Gastroesophageal sphincter (tissue), 3 donors: ENCODE results near the gene ARHGEF9.

ENCODE experiments used
- EP300 ChIP-seq: sonication (generic); formaldehyde crosslinking; IDR thresholded peaks from one replicate; pipeline ENCODE4 v1.6.1; 2017; ENCODE audit warnings: antibody characterized with exemption, mild to moderate bottlenecking
- POLR2A ChIP-seq, 2 donors: fragments of 450-650 bp; IDR thresholded peaks; one replicate each; pipeline ENCODE4 v1.6.1; 2017; ENCODE audit warnings: antibody characterized with exemption in 2 of 2, mild to moderate bottlenecking in 2 of 2, moderate library complexity in 1 of 2
- POLR2AphosphoS5 ChIP-seq: sonication (generic); formaldehyde crosslinking; IDR thresholded peaks from one replicate; pipeline ENCODE4 v1.6.1; 2017; ENCODE audit warnings: antibody characterized with exemption
- TF ChIP-seq, protein P1 (sequence below), 4 experiments: fragments of 200-600 bp in 2 of 4; fragments of 450-650 bp in 2 of 4; sonication (generic) in 1 of 4; IDR thresholded peaks; one replicate each; pipeline ENCODE4 v1.5.1; 2017 to 2019; ENCODE audit warnings: antibody characterized with exemption in 4 of 4, mild to moderate bottlenecking in 2 of 4, moderate library complexity in 2 of 4

DNA sequence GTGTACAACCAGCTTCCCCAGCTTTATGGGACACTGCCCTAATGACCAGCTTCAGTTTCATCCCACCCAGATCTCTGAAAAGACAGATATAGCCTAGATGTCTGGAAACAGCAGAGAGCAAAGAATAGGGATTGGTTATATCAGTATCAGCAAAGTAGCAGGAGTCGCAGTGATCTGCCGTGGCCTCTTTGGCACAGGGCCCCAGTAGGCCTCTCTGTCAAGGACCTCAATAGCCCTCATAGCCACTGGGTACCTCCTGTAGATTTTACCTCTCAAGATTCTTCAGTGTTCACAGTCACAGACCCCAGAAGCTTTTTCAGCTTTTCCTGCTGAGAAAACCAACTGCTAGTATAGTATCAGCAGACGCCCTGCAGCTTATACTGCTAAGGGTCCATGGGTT is 104.6 kb downstream of the ARHGEF9 start:
- TF ChIP-seq, protein P1, sequence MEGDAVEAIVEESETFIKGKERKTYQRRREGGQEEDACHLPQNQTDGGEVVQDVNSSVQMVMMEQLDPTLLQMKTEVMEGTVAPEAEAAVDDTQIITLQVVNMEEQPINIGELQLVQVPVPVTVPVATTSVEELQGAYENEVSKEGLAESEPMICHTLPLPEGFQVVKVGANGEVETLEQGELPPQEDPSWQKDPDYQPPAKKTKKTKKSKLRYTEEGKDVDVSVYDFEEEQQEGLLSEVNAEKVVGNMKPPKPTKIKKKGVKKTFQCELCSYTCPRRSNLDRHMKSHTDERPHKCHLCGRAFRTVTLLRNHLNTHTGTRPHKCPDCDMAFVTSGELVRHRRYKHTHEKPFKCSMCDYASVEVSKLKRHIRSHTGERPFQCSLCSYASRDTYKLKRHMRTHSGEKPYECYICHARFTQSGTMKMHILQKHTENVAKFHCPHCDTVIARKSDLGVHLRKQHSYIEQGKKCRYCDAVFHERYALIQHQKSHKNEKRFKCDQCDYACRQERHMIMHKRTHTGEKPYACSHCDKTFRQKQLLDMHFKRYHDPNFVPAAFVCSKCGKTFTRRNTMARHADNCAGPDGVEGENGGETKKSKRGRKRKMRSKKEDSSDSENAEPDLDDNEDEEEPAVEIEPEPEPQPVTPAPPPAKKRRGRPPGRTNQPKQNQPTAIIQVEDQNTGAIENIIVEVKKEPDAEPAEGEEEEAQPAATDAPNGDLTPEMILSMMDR (IDR thresholded peaks at IDR 0.05), result no peak
- TF ChIP-seq POLR2A (IDR thresholded peaks at IDR 0.05) (no peak), EP300 (no peak), POLR2AphosphoS5 (no peak)
